Mesenchymal stem cell (in vitro differentiated cells and primary cell): ENCODE measurements around the gene UFM1.
"Not testable (repeated sequence)": the region's sequence is repeated elsewhere in the genome, so short reads cannot be mapped to it uniquely, and the experiment has no call there.

ENCODE experiments used
- DNase-seq: peaks from one replicate; pipeline ENCODE4 v3.0.0-alpha.2; 2013
- H2AFZ ChIP-seq: one replicate; pipeline ENCODE4 v1.6.1; 2013; ENCODE audit warnings: low read depth, mild to moderate bottlenecking, control low read depth, inconsistent platforms, low read length, moderate library complexity
- H2AK5ac ChIP-seq: 2 replicates; pipeline ENCODE4 v1.6.1; 2013; ENCODE audit warnings: low read length, moderate library complexity, mild to moderate bottlenecking, inconsistent platforms; ENCODE audit not compliant: severe bottlenecking
- H2BK120ac ChIP-seq: one replicate; pipeline ENCODE4 v1.6.1; 2013; ENCODE audit warnings: low read depth, mild to moderate bottlenecking, inconsistent platforms, low read length, moderate library complexity
- H2BK12ac ChIP-seq, 2 experiments: one replicate each; pipeline ENCODE4 v1.6.1; 2013; ENCODE audit warnings: inconsistent platforms in 2 of 2, low read length in 2 of 2, mild to moderate bottlenecking in 2 of 2, moderate library complexity in 2 of 2, control low read depth in 1 of 2
- H2BK15ac ChIP-seq: one replicate; pipeline ENCODE4 v1.6.1; 2013; ENCODE audit warnings: mild to moderate bottlenecking, low read depth, inconsistent platforms; ENCODE audit not compliant: poor library complexity, severe bottlenecking
- H2BK5ac ChIP-seq: 2 replicates; pipeline ENCODE4 v1.6.1; 2013; ENCODE audit warnings: low read depth, mild to moderate bottlenecking, low read length, control low read depth, inconsistent platforms; ENCODE audit not compliant: poor library complexity, severe bottlenecking
- H3K14ac ChIP-seq, 2 experiments: one replicate each; pipeline ENCODE4 v1.6.1; 2013; ENCODE audit warnings: inconsistent platforms in 2 of 2, low read length in 2 of 2, control low read depth in 1 of 2, mild to moderate bottlenecking in 1 of 2, moderate library complexity in 1 of 2
- H3K18ac ChIP-seq, 2 experiments: one replicate each; pipeline ENCODE4 v1.6.1; 2013; ENCODE audit warnings: inconsistent platforms in 2 of 2, low read length in 2 of 2, control low read depth in 1 of 2, low read depth in 1 of 2, mild to moderate bottlenecking in 1 of 2
- H3K23ac ChIP-seq, 2 experiments: one replicate each; pipeline ENCODE4 v1.6.1; 2013; ENCODE audit warnings: inconsistent platforms in 2 of 2, low read length in 2 of 2, mild to moderate bottlenecking in 2 of 2, moderate library complexity in 2 of 2, control low read depth in 1 of 2
- H3K27ac ChIP-seq: 2 replicates; pipeline ENCODE4 v1.5.1; 2013; ENCODE audit warnings: mild to moderate bottlenecking, moderate library complexity, low read length, control low read depth, inconsistent platforms; ENCODE audit not compliant: poor library complexity, severe bottlenecking
- H3K27me3 ChIP-seq, 2 experiments: 2 replicates each; pipeline versions ENCODE4 v1.6.1 to v1.7.0; 2013; ENCODE audit warnings: low read length in 2 of 2, mild to moderate bottlenecking in 2 of 2, moderate library complexity in 2 of 2, control low read depth in 1 of 2, inconsistent platforms in 1 of 2; ENCODE audit not compliant: control insufficient read depth in 1 of 2, insufficient read depth in 1 of 2
- H3K36me3 ChIP-seq, 2 experiments: 2 replicates each; pipeline versions ENCODE4 v1.6.1 to v1.7.0; 2013; ENCODE audit warnings: low read length in 2 of 2, control low read depth in 1 of 2, inconsistent platforms in 1 of 2, low read depth in 1 of 2, mild to moderate bottlenecking in 1 of 2; ENCODE audit not compliant: insufficient read depth in 2 of 2, control insufficient read depth in 1 of 2
- H3K4ac ChIP-seq, 2 experiments: one replicate each; pipeline ENCODE4 v1.6.1; 2013; ENCODE audit warnings: inconsistent platforms in 2 of 2, low read length in 2 of 2, mild to moderate bottlenecking in 2 of 2, moderate library complexity in 2 of 2, control low read depth in 1 of 2, low read depth in 1 of 2
- H3K4me1 ChIP-seq: 2 replicates; pipeline ENCODE4 v1.6.1; 2013; ENCODE audit warnings: low read depth, low read length, control low read depth; ENCODE audit not compliant: control insufficient read depth, insufficient read depth
- H3K4me2 ChIP-seq: 2 replicates; pipeline ENCODE4 v1.6.1; 2013; ENCODE audit warnings: low read length, mild to moderate bottlenecking, inconsistent platforms; ENCODE audit not compliant: poor library complexity, severe bottlenecking
- H3K4me3 ChIP-seq, 2 experiments: 2 replicates each; pipeline versions ENCODE4 v1.5.1 to v1.7.0; 2013; ENCODE audit warnings: low read length in 2 of 2, mild to moderate bottlenecking in 2 of 2, control low read depth in 1 of 2, low read depth in 1 of 2; ENCODE audit not compliant: insufficient read depth in 1 of 2
- H3K79me1 ChIP-seq: replicated peaks from 2 replicates; pipeline ENCODE4 v1.6.1; 2013; ENCODE audit warnings: mild to moderate bottlenecking, control low read depth, low read length, inconsistent platforms; ENCODE audit not compliant: poor library complexity, severe bottlenecking
- H3K9ac ChIP-seq: 2 replicates; pipeline ENCODE4 v1.7.0; 2013; ENCODE audit warnings: mild to moderate bottlenecking, low read length, moderate library complexity
- H3K9me3 ChIP-seq: 2 replicates; pipeline ENCODE4 v1.7.0; 2013; ENCODE audit warnings: mild to moderate bottlenecking, low read length; ENCODE audit not compliant: control insufficient read depth
- H4K8ac ChIP-seq: one replicate; pipeline ENCODE4 v1.6.1; 2013; ENCODE audit warnings: inconsistent platforms, mild to moderate bottlenecking, low read length, moderate library complexity
- H4K91ac ChIP-seq: one replicate; pipeline ENCODE4 v1.6.1; 2013; ENCODE audit warnings: mild to moderate bottlenecking, low read length, inconsistent platforms
- WGBS: methylation state at CpG from one replicate; pipeline ENCODE4 v1.1.7; 2013; ENCODE audit warnings: mixed read lengths; 5-methylcytosine and 5-hydroxymethylcytosine counted together

UFM1 gene

GRCh38 chr13:38363219-38363618, 13.6 kb downstream of the UFM1 start:
- Histone ChIP-seq H3K9ac (no peak overlapping the region), H3K79me1 (no peaks in the 10 kb centered on the region), H3K14ac (no peak overlapping the region), H2BK15ac (no peak overlapping the region), H3K4me1 (no peaks in the 10 kb centered on the region), H2BK12ac (no peak overlapping the region), H4K8ac (no peak overlapping the region), H3K18ac (no peak overlapping the region), H4K91ac (no peak overlapping the region), H3K36me3 (peaks cover 0 to 47% of the 10 kb centered on the region in 2 experiments), H2AK5ac (no peak overlapping the region), H2BK5ac (no peak overlapping the region), H3K4me2 (no peak overlapping the region), H3K27me3 (no peaks in the 10 kb centered on the region), H3K27ac (no peak overlapping the region), H3K9me3 (no peaks in the 10 kb centered on the region), H3K4me3 (no peak overlapping the region), H3K23ac (no peak overlapping the region), H3K4ac (no peak overlapping the region), H2BK120ac (no peak overlapping the region), H2AFZ (no peak overlapping the region)
- WGBS: 100% methylated on average over 1 of the region's 2 CpGs
- no peak for DNase-seq

GRCh38 chr13:38363746-38364145, 14.1 kb downstream of the UFM1 start:
- H3K4me1 ChIP-seq, H3K18ac ChIP-seq, H3K27ac ChIP-seq, H2BK12ac ChIP-seq, H2BK5ac ChIP-seq, H3K27me3 ChIP-seq, H2AK5ac ChIP-seq, H3K4ac ChIP-seq, H2AFZ ChIP-seq, H4K91ac ChIP-seq, H3K4me3 ChIP-seq, H4K8ac ChIP-seq, H3K14ac ChIP-seq, DNase-seq, H2BK120ac ChIP-seq, H3K79me1 ChIP-seq, H3K9ac ChIP-seq, H2BK15ac ChIP-seq, H3K23ac ChIP-seq, H3K9me3 ChIP-seq, H3K4me2 ChIP-seq: not testable (repeated sequence)
- peaks cover 0 to 42% of the 10 kb centered on the region in 2 experiments for H3K36me3 ChIP-seq
- WGBS: 95% methylated on average over 16 of the region's 19 CpGs

- WGBS: 95% methylated on average over 2 of the region's 3 CpGs
- H2AFZ ChIP-seq: no peak overlapping the region
These were observed 16.0 kb downstream of the UFM1 start for GRCh38 chr13:38365661-38366060.

GRCh38 chr13:38366954-38367645, 17.4 kb downstream of the UFM1 start:
- H3K9ac ChIP-seq: peak overlapping the region; percentile 30
- peaks cover 0 to 11% of the 10 kb centered on the region in 2 experiments for H3K36me3 ChIP-seq
- H3K4me2 ChIP-seq: no peak overlapping the region
- no peak overlapping the region for H2BK15ac ChIP-seq
- no peak overlapping the region for H2AFZ ChIP-seq
- H2BK120ac ChIP-seq: no peak overlapping the region
- no peak overlapping the region for H3K18ac ChIP-seq
- H3K23ac ChIP-seq: no peak overlapping the region
- 82% methylated on average over 2 of the region's 3 CpGs for WGBS
- no peak overlapping the region for H3K4ac ChIP-seq
- no peak overlapping the region for H3K14ac ChIP-seq
- H2BK12ac ChIP-seq: no peak overlapping the region
- H2AK5ac ChIP-seq: no peak overlapping the region
- no peaks in the 10 kb centered on the region for H3K27me3 ChIP-seq
- no peak overlapping the region for H2BK5ac ChIP-seq
- no peaks in the 10 kb centered on the region for H3K79me1 ChIP-seq
- H3K27ac ChIP-seq: no peak overlapping the region
- no peaks in the 10 kb centered on the region for H3K4me1 ChIP-seq
- H4K91ac ChIP-seq: no peak overlapping the region
- H4K8ac ChIP-seq: no peak overlapping the region
- no peaks in the 10 kb centered on the region for H3K9me3 ChIP-seq
- DNase-seq: no peak
- H3K4me3 ChIP-seq: no peak overlapping the region

More at GRCh38 chr13:38365661-38366060, 16.0 kb downstream of the UFM1 start:
- no peak overlapping the region for H4K91ac ChIP-seq
- H3K79me1 ChIP-seq: no peaks in the 10 kb centered on the region
- no peak overlapping the region for H3K14ac ChIP-seq
- no peak overlapping the region for H3K18ac ChIP-seq
- H2BK5ac ChIP-seq: no peak overlapping the region
- H3K23ac ChIP-seq: no peak overlapping the region
- peaks cover 0 to 26% of the 10 kb centered on the region in 2 experiments for H3K36me3 ChIP-seq
- H3K9me3 ChIP-seq: no peaks in the 10 kb centered on the region
- H4K8ac ChIP-seq: no peak overlapping the region
- no peak overlapping the region for H3K4ac ChIP-seq
- H3K27ac ChIP-seq: no peak overlapping the region
- no peak overlapping the region for H2AK5ac ChIP-seq
- H3K9ac ChIP-seq: no peak overlapping the region
- no peak overlapping the region for H2BK120ac ChIP-seq
- H2BK12ac ChIP-seq: no peak overlapping the region
- no peak for DNase-seq
- no peaks in the 10 kb centered on the region for H3K27me3 ChIP-seq
- H3K4me2 ChIP-seq: no peak overlapping the region
- no peak overlapping the region for H3K4me3 ChIP-seq
- no peaks in the 10 kb centered on the region for H3K4me1 ChIP-seq
- H2BK15ac ChIP-seq: no peak overlapping the region
